Measurements from ENCODE around the gene SMARCAL1. TPM values are rescaled to one million over a fixed set of nuclear protein-coding genes. Genes with fewer than 3 reads are reported as not detected.

Gene SMARCAL1
- total and polyA plus RNA-seq, 2 experiments from 2014 or later, result 18.8 to 19.9 TPM

DNA sequence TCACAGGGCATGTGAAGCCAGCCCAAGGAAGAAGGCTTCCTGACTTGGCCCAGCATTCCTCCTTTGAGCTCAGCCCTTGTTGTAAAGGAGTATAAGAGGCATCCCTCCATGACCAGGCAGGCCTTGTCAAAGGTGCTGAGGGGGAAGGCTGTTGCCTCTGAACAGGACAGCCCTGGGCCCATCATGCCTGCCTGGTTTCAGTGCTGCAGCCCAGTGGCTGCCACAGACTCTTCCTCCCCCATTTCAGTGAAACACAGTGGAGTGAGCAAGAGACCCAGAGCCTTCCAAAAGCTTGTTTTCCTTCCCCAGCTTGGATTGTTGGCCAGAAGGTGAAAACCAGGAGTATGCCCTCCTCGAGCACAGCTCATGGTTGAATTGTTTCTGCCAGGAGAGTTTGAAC lies 66.5 kb downstream of the SMARCAL1 start:
- no peaks in the 10 kb centered on the region for H3K4me1 ChIP-seq (ENCODE audit: insufficient read depth)
- H3K9me2 ChIP-seq (replicated peaks; ENCODE audit: insufficient read depth), result no peaks in the 10 kb centered on the region
- TF ChIP-seq EZH2 (IDR thresholded peaks at IDR 0.05; ENCODE audit: borderline replicate concordance) (no peak), EZH2phosphoT487 (IDR thresholded peaks at IDR 0.05; ENCODE audit: low read depth, severe bottlenecking, unreplicated experiment) (no peak)
- H4K20me1 ChIP-seq (ENCODE audit: insufficient read depth, poor library complexity, severe bottlenecking), result no peaks in the 10 kb centered on the region
- H2AFZ ChIP-seq, result no peak overlapping the region
- no peaks in the 10 kb centered on the region for H3K9me3 ChIP-seq (ENCODE audit: low read depth)
- H3K4me3 ChIP-seq, result no peak overlapping the region
- no peaks in the 10 kb centered on the region for H3K79me2 ChIP-seq
- no peaks in the 10 kb centered on the region for H3K36me3 ChIP-seq (replicated peaks; ENCODE audit: insufficient read depth, low read depth)
- H3K4me2 ChIP-seq, result no peak overlapping the region
- no peak overlapping the region for H3K27ac ChIP-seq
- DNase-seq (ENCODE audit: low spot score), result no peak
- H3K27me3 ChIP-seq, result no peaks in the 10 kb centered on the region
- 95% methylated on average over 1 of the region's 1 CpG for WGBS (ENCODE audit: low lambda C conversion rate, missing lambda C conversion rate)

DNA sequence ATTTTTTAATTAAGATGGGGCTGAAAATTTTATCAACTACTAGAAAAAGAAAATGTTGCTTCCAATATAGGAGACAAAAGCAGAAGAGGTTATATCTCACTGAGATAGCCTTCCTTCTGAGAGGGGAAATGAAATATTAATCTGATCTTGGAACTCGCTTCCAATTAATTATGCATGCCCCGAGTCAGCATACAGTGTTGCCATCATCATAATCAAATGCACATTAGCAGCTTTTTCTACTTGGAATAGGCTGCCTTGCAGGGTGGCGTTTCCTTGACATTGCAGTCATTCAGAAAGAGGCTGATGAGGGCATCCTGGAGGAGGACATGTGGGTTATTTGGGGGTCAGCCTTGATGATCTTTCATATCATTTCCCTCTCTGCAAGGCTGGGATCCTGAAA lies 67.9 kb downstream of the SMARCAL1 start:
- no peak for DNase-seq (ENCODE audit: low spot score)
- WGBS (ENCODE audit: low lambda C conversion rate, missing lambda C conversion rate), result 93% methylated on average over 3 of the region's 3 CpGs
- no peaks in the 10 kb centered on the region for H3K36me3 ChIP-seq (replicated peaks; ENCODE audit: insufficient read depth, low read depth)
- no peaks in the 10 kb centered on the region for H3K9me3 ChIP-seq (ENCODE audit: low read depth)
- no peak overlapping the region for H3K27ac ChIP-seq
- no peaks in the 10 kb centered on the region for H4K20me1 ChIP-seq (ENCODE audit: insufficient read depth, poor library complexity, severe bottlenecking)
- no peak for TF ChIP-seq EZH2 (IDR thresholded peaks at IDR 0.05; ENCODE audit: borderline replicate concordance)
- no peaks in the 10 kb centered on the region for H3K9me2 ChIP-seq (replicated peaks; ENCODE audit: insufficient read depth)
- H3K27me3 ChIP-seq, result no peaks in the 10 kb centered on the region
- no peaks in the 10 kb centered on the region for H3K4me1 ChIP-seq (ENCODE audit: insufficient read depth)
- H3K4me3 ChIP-seq, result no peak overlapping the region
- no peak overlapping the region for H2AFZ ChIP-seq
- no peak overlapping the region for H3K4me2 ChIP-seq
- H3K79me2 ChIP-seq, result no peaks in the 10 kb centered on the region

DNA sequence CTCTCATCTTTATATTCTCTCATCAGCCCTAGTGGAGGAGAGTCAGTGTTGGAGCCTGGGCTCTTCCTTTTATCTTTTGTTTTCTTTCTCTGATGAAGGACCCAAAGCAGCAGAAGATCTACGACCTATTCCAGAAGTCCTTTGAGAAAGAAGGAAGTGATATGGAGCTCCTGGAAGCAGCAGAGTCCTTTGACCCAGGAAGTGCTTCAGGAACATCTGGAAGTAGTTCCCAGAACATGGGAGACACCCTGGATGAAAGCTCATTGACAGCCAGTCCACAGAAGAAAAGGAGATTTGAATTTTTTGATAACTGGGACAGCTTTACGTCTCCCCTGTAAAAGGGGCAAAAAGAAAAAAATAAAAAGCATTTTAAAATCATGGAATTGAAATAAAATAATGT lies 70.4 kb downstream of the SMARCAL1 start:
- H3K4me3 ChIP-seq, result no peak overlapping the region
- no peak for DNase-seq (ENCODE audit: low spot score)
- no peaks in the 10 kb centered on the region for H3K9me3 ChIP-seq (ENCODE audit: low read depth)
- no peaks in the 10 kb centered on the region for H3K9me2 ChIP-seq (replicated peaks; ENCODE audit: insufficient read depth)
- H4K20me1 ChIP-seq (ENCODE audit: insufficient read depth, poor library complexity, severe bottlenecking), result no peaks in the 10 kb centered on the region
- no peak overlapping the region for H3K4me2 ChIP-seq
- H3K27me3 ChIP-seq, result no peaks in the 10 kb centered on the region
- H3K79me2 ChIP-seq, result no peaks in the 10 kb centered on the region
- H3K4me1 ChIP-seq (ENCODE audit: insufficient read depth), result no peaks in the 10 kb centered on the region
- TF ChIP-seq, protein P1, sequence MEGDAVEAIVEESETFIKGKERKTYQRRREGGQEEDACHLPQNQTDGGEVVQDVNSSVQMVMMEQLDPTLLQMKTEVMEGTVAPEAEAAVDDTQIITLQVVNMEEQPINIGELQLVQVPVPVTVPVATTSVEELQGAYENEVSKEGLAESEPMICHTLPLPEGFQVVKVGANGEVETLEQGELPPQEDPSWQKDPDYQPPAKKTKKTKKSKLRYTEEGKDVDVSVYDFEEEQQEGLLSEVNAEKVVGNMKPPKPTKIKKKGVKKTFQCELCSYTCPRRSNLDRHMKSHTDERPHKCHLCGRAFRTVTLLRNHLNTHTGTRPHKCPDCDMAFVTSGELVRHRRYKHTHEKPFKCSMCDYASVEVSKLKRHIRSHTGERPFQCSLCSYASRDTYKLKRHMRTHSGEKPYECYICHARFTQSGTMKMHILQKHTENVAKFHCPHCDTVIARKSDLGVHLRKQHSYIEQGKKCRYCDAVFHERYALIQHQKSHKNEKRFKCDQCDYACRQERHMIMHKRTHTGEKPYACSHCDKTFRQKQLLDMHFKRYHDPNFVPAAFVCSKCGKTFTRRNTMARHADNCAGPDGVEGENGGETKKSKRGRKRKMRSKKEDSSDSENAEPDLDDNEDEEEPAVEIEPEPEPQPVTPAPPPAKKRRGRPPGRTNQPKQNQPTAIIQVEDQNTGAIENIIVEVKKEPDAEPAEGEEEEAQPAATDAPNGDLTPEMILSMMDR (IDR thresholded peaks at IDR 0.05; ENCODE audit: poor library complexity), result no peak
- WGBS (ENCODE audit: low lambda C conversion rate, missing lambda C conversion rate), result 84% methylated on average over 2 of the region's 2 CpGs
- no peaks in the 10 kb centered on the region for H3K36me3 ChIP-seq (replicated peaks; ENCODE audit: insufficient read depth, low read depth)
- no peak overlapping the region for H3K27ac ChIP-seq
- no peak overlapping the region for H2AFZ ChIP-seq

DNA sequence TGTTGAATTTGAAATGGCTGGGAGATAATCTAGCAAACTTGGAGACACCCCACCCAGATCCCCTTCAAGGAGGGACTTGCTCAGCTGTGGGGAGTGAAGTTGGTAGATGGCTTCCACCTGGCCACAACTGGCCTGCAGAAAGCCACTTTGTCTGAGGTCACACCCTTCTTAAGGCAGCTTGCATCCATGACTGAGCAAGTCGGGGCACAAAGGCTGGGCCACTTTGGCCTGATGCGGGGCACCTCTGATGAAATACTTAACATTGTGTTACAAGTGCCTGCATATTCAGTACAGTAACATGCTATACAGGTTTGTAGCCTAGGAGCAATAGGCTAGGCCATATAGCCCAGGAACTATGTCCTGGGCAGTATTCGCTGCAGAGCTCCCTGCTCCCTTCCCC lies 73.0 kb downstream of the SMARCAL1 start:
- no peak overlapping the region for H3K27ac ChIP-seq
- 92% methylated on average over 3 of the region's 3 CpGs for WGBS (ENCODE audit: low lambda C conversion rate, missing lambda C conversion rate)

More for the DNA sequence above, 73.0 kb downstream of the SMARCAL1 start:
- no peak overlapping the region for H3K4me2 ChIP-seq
- no peaks in the 10 kb centered on the region for H3K36me3 ChIP-seq (replicated peaks; ENCODE audit: insufficient read depth, low read depth)
- no peaks in the 10 kb centered on the region for H3K9me3 ChIP-seq (ENCODE audit: low read depth)
- no peaks in the 10 kb centered on the region for H3K9me2 ChIP-seq (replicated peaks; ENCODE audit: insufficient read depth)
- no peak overlapping the region for H3K4me3 ChIP-seq
- no peaks in the 10 kb centered on the region for H3K27me3 ChIP-seq
- H4K20me1 ChIP-seq (ENCODE audit: insufficient read depth, poor library complexity, severe bottlenecking), result no peaks in the 10 kb centered on the region
- H3K4me1 ChIP-seq (ENCODE audit: insufficient read depth), result no peaks in the 10 kb centered on the region
- TF ChIP-seq EZH2phosphoT487 (IDR thresholded peaks at IDR 0.05; ENCODE audit: low read depth, severe bottlenecking, unreplicated experiment), result no peak
- no peak for TF ChIP-seq EZH2 (IDR thresholded peaks at IDR 0.05; ENCODE audit: borderline replicate concordance)
- TF ChIP-seq, protein P1 (IDR thresholded peaks at IDR 0.05; ENCODE audit: poor library complexity), result no peak
- no peak for DNase-seq (ENCODE audit: low spot score)
- no peaks in the 10 kb centered on the region for H3K79me2 ChIP-seq
- no peak overlapping the region for H2AFZ ChIP-seq

Measured in hepatocyte (in vitro differentiated cells).